22Rv1 (cell line): ENCODE results near the gene ABHD5.

ENCODE experiments used
- H3K27ac ChIP-seq: fragments of 450-650 bp; 2 replicates; pipeline ENCODE4 v1.5.1; 2017
- CTCF ChIP-seq: fragments of 450-650 bp; IDR thresholded peaks from 2 replicates; pipeline ENCODE4 v1.5.1; 2017; ENCODE audit warnings: mild to moderate bottlenecking
- ZFX ChIP-seq: fragments of 450-650 bp; IDR thresholded peaks from 2 replicates; pipeline ENCODE4 v1.6.1; 2017; ENCODE audit warnings: antibody characterized with exemption, borderline replicate concordance

ABHD5 gene

GRCh38 chr3:43689766-43690399, 855 bp upstream of the ABHD5 start:
- TF ChIP-seq CTCF (no peak), ZFX (no peak)
- peak overlapping the region; percentile 97 for H3K27ac ChIP-seq

- peak overlapping the region; percentile 97 for H3K27ac ChIP-seq
- TF ChIP-seq CTCF (no peak), ZFX (no peak)
Observed at GRCh38 chr3:43691120-43691995, 620 bp downstream of the ABHD5 start.

GRCh38 chr3:43692085-43692855, 1.5 kb downstream of the ABHD5 start:
- peak overlapping the region; percentile 97 for H3K27ac ChIP-seq
- TF ChIP-seq CTCF = no peak
- TF ChIP-seq ZFX = no peak

GRCh38 chr3:43692971-43693370, 2.2 kb downstream of the ABHD5 start:
- no peak for TF ChIP-seq CTCF
- TF ChIP-seq ZFX = no peak

GRCh38 chr3:43693594-43693993, 2.9 kb downstream of the ABHD5 start:
- H3K27ac ChIP-seq = no peak overlapping the region
- TF ChIP-seq ZFX (no peak), CTCF (no peak)

More at GRCh38 chr3:43692971-43693370, 2.2 kb downstream of the ABHD5 start:
- H3K27ac ChIP-seq = no peak overlapping the region

- TF ChIP-seq ZFX (no peak), CTCF (no peak)
- no peak overlapping the region for H3K27ac ChIP-seq
Observed at GRCh38 chr3:43695443-43695842, 4.7 kb downstream of the ABHD5 start.
